ENCODE data around the gene STRC. TPM values are rescaled to one million over a fixed set of nuclear protein-coding genes. Genes with fewer than 3 reads are reported as not detected.
"Not testable (repeated sequence)": the region's sequence is repeated elsewhere in the genome, so short reads cannot be mapped to it uniquely, and the experiment has no call there.

The STRC gene
- total RNA-seq, 1 donor from 2014 or later, result 2.7 TPM

DNA sequence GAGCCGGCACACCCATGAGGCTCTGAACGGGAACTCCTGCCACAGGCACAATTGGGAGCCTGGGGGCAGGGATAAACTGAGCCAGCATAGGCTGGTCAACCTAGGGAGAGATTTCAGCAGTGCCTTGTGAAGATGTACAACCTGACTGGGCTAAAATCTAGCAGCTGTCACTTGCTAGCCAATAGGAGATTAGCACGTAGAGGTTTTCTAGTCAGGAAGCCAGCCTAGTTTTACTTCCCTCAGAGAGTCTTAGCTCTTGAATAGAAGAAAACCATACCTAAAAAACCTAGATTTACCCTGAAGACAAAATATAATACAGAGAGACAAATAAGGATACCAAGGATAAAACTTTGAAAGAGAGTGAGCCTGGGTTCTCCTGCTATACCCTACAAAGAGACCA, 55.8 kb downstream of the STRC start:
- not testable (repeated sequence) for H3K4me1 Mint-ChIP-seq; H3K36me3 Mint-ChIP-seq; H3K27ac Mint-ChIP-seq; H3K9me3 Mint-ChIP-seq; H3K4me3 Mint-ChIP-seq; H3K27me3 Mint-ChIP-seq (ENCODE audit: low read depth); DNase-seq (ENCODE audit: low spot score in 2 of 2, unreplicated experiment in 2 of 2)

DNA sequence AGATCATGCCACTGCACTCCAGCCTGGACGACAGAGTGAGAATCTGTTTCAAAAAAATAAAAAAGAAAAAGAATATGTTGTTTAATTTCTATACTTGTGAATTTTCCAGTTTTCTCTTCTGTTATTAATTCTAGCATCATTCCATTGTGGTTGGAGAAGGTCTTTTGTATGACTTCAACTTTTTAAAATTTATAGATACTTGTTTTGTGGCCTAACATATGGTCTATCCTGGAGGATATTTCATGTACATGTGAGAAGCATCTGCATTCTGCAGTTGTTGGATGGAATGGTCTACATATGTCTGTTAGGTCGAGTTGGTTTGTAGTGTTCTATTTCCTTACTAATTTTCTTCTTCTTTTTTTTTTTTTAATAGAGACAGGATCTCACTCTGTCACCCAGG, 65.6 kb downstream of the STRC start:
- no peak for DNase-seq (ENCODE audit: low spot score in 2 of 2, unreplicated experiment in 2 of 2)
- H3K4me3 Mint-ChIP-seq, result no peak overlapping the region
- no peaks in the 10 kb centered on the region for H3K4me1 Mint-ChIP-seq
- peaks cover 7% of the 10 kb centered on the region for H3K36me3 Mint-ChIP-seq
- H3K27me3 Mint-ChIP-seq (ENCODE audit: low read depth), result no peaks in the 10 kb centered on the region
- no peak for TF ChIP-seq CTCF (IDR thresholded peaks at IDR 0.05; ENCODE audit: unreplicated experiment)
- H3K9me3 Mint-ChIP-seq, result no peaks in the 10 kb centered on the region
- no peak overlapping the region for H3K27ac Mint-ChIP-seq

GRCh38 chr15:43552256-43552655, 66.3 kb downstream of the STRC start:
- no peak for TF ChIP-seq CTCF (IDR thresholded peaks at IDR 0.05; ENCODE audit: unreplicated experiment)
- no peak overlapping the region for H3K4me3 Mint-ChIP-seq
- no peaks in the 10 kb centered on the region for H3K4me1 Mint-ChIP-seq
- DNase-seq (ENCODE audit: low spot score in 2 of 2, unreplicated experiment in 2 of 2), result no peak
- H3K27ac Mint-ChIP-seq, result no peak overlapping the region
- H3K9me3 Mint-ChIP-seq, result peaks cover 6% of the 10 kb centered on the region
- peaks cover 12% of the 10 kb centered on the region for H3K36me3 Mint-ChIP-seq
- H3K27me3 Mint-ChIP-seq (ENCODE audit: low read depth), result no peaks in the 10 kb centered on the region

DNA sequence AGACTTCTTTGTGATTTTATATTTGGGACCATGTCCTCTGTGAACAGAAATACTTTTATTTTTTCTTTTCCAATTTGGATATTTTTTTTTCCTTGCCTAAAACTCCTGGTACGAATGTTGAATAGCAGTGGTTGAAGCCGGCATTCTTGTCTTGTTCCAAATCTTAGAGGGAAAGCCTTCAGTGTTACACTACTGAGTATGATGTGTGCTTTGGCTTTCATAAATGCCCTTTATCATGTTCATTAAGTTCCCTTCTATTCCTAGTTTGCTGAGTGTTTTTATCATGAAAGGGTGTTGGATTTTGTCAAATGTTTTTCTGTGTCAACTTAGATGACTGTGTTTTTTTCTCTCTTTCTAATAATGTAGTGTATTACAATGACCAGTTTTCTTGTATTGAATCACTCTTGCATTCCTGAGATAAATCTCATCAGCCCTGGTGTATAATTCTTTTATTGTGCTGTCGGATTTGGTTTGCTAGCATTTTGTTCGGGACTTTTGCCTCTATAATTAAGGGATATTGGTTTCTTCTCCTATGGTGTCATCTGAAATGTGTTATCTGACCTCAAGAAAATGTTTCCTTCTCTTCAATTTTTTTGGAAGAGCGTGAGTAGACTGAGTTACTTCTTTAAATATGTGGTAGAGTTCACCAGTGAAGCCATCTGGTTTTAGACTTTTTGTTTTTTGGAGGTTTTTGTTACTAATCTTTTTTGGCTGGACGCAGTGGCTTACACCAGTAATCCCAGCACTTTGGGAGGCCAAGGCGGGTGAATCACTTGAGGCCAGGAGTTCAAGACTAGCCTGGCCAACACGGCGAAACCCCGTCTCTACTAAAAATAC, 67.9 kb downstream of the STRC start:
- TF ChIP-seq CTCF (IDR thresholded peaks at IDR 0.05; ENCODE audit: unreplicated experiment), result no peak
- Mint-ChIP-seq H3K36me3 (peaks cover 17% of the 10 kb centered on the region), H3K27me3 (ENCODE audit: low read depth) (no peaks in the 10 kb centered on the region), H3K4me1 (no peaks in the 10 kb centered on the region), H3K9me3 (peaks cover 11% of the 10 kb centered on the region), H3K27ac (no peak overlapping the region), H3K4me3 (no peak overlapping the region)
- no peak for DNase-seq (ENCODE audit: low spot score in 2 of 2, unreplicated experiment in 2 of 2)

Other genes starting within 250 kb of the STRC start
- 32.1 to 35.5 TPM (median 33.7 TPM) in 3 replicates for gene ZSCAN29, start 247.8 kb downstream of the STRC start, total RNA-seq
- gene TUBGCP4, start 247.7 kb downstream of the STRC start, total RNA-seq, result 25.4 to 29.1 TPM (median 26.3 TPM) in 3 replicates
- 103 to 112 TPM (median 108 TPM) in 3 replicates for gene TP53BP1, start 125.6 kb downstream of the STRC start, total RNA-seq
- 13.7 to 13.9 TPM (median 13.7 TPM) in 3 replicates for gene MAP1A, start 101.2 kb downstream of the STRC start, total RNA-seq
- 53.2 to 61.5 TPM (median 56.0 TPM) in 3 replicates for gene PPIP5K1, start 28.6 kb downstream of the STRC start, total RNA-seq
- gene CKMT1B, start 24.8 kb downstream of the STRC start, total RNA-seq, result 0.20 to 0.44 TPM in 2 of 3 replicates, not detected in the other
- gene CATSPER2, start 30.0 kb upstream of the STRC start, total RNA-seq, result 6.6 to 11.2 TPM (median 7.8 TPM) in 3 replicates
- 0.29 to 0.42 TPM in 2 of 3 replicates, not detected in the other for gene CKMT1A, start 75.1 kb upstream of the STRC start, total RNA-seq
- 448 to 452 TPM (median 448 TPM) in 3 replicates for gene PDIA3, start 127.6 kb upstream of the STRC start, total RNA-seq
- gene ELL3, start 158.2 kb upstream of the STRC start, total RNA-seq, result 0.69 to 1.2 TPM (median 0.90 TPM) in 3 replicates
- gene SERF2, start 173.5 kb upstream of the STRC start, total RNA-seq, result 539 to 557 TPM (median 540 TPM) in 3 replicates
- gene SERINC4, start 181.4 kb upstream of the STRC start, total RNA-seq, result 0.09 to 0.20 TPM (median 0.18 TPM) in 3 replicates
- gene HYPK, start 181.8 kb upstream of the STRC start, total RNA-seq, result 15.6 to 21.3 TPM (median 18.6 TPM) in 3 replicates
- 27.7 to 31.2 TPM (median 30.9 TPM) in 3 replicates for gene MFAP1, start 205.9 kb upstream of the STRC start, total RNA-seq
- 7.8 to 8.0 TPM (median 7.8 TPM) in 3 replicates for gene WDR76, start 208.2 kb upstream of the STRC start, total RNA-seq

Data from mesothelial cell of epicardium (in vitro differentiated cells).